ENCODE results near the gene UBA6.
"Not testable (repeated sequence)": the region's sequence is repeated elsewhere in the genome, so short reads cannot be mapped to it uniquely, and the experiment has no call there.

UBA6 gene

GRCh38 chr4:67659065-67659464, 41.9 kb downstream of the UBA6 start:
- no peak for DNase-seq

DNA sequence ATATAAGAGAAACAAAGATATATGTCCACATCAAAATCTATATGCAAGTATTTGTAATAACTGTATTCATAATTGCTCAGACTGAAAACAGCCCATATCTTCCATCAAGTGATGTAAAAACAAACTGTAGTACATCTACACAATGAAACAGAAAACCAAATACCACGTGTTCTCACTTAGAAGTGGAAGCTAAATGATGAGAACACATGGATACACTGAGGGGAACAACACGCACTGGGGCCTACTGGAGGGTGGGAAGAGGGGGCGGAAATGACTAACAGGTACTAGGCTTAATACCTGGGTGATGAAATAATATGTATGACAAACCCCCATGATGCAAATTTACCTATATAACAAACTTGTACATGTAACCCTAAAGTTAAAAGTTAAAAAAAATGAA, 42.7 kb downstream of the UBA6 start:
- DNase-seq, result no peak

- DNase-seq, result no peak
Observed at GRCh38 chr4:67651536-67651935, 49.4 kb downstream of the UBA6 start.

DNA sequence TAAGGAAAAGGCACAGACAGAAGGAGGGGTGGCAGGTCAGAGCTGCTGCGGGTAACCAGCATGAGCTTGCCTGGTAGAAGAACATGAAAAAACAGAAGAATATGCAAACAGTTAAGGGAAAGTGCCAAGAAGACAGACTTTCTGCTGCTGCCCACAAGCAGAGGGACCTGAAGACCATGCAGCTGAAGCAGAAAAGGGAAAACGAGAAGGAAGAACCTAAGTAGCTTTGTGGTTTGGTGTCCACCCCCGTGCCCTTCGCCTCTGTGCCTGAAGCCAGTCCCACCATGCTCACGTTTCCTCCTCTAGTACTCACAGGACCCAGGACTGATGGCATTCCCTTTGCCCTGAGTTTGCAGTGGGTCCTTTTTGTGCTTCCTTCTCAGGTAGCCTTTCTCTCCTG, 62.8 kb downstream of the UBA6 start:
- DNase-seq, result peak; percentile 88

DNA sequence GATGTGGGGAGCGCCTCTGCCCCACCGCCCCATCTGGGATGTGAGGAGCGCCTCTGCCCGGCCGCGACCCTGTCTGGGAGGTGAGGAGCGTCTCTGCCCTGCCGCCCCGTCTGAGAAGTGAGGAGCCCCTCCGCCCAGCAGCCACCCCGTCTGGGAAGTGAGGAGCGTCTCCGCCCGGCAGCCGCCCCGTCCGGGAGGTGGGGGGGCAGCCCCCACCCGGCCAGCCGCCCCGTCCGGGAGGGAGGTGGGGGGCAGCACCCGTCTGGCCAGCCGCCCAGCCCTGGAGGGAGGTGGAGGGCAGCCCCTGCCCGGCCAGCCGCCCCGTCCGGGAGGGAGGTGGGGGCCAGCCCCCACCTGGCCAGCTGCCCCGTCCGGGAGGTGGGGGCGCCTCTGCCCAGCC, 64.0 kb downstream of the UBA6 start:
- not testable (repeated sequence) for DNase-seq

DNA sequence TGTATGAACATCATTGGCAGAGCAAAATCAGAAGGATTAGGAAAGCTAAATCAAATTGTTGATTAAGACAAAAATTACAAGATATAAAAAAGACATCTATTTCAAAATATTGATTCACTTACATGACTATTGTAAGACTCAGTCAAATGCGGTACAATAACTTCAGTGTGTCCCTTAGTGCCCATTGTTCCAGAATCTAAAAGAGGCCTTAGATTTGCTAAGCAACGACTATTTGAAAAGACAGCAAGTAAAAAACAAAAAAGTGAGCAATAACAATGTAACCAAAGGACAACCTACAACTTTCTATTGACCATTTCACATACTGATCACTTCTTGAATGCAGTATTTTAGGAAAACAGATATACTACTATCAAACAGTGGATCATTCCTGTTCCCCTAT, 65.6 kb downstream of the UBA6 start:
- no peak for DNase-seq

GRCh38 chr4:67634741-67635140, 66.2 kb downstream of the UBA6 start:
- DNase-seq, result no peak

- peak in 1 of 2 experiments; percentile 5 for DNase-seq
Observed at GRCh38 chr4:67632492-67632891, 68.5 kb downstream of the UBA6 start.

GRCh38 chr4:67624939-67625338, 76.0 kb downstream of the UBA6 start:
- no peak for DNase-seq

DNA sequence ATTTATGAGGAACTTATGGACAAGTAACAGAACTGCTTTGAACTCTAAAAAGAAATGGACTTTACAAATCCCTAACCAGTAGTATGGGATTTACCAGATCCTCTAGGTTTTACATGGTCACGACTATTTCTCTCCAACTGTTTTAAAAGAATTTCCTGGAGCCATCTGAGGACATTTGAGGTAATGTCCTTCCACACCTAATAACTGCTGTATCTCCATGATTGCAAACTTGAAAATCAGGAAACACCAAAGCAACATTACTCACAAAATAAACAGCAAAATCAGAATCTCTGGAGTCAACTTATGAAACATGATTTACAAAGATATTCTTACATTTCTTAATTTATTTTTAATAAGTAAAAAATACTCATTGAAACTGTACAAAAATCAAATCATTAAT, 84.5 kb downstream of the UBA6 start:
- DNase-seq, result no peak

DNA sequence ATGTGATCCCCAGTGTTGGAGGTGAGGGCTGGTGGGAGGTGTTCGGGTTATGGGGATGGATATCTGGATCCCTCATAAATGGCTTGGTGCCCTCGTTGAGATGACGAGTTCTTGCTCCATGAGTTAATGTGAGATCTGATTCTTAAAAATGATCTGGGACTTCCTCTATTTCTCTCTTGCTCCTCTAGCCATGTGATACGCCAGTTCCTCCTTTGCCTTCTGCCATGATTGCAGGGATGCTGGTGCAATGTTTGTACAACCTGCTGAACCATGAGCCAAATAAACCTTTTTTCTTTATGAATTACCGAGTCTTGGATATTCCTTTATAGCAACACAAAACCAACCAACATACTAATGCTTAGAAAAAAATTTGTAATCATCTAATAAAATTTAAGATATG, 85.8 kb downstream of the UBA6 start:
- DNase-seq, result peak; percentile 28 to 31

- no peak for DNase-seq
Observed at GRCh38 chr4:67614186-67614585, 86.8 kb downstream of the UBA6 start.

DNA sequence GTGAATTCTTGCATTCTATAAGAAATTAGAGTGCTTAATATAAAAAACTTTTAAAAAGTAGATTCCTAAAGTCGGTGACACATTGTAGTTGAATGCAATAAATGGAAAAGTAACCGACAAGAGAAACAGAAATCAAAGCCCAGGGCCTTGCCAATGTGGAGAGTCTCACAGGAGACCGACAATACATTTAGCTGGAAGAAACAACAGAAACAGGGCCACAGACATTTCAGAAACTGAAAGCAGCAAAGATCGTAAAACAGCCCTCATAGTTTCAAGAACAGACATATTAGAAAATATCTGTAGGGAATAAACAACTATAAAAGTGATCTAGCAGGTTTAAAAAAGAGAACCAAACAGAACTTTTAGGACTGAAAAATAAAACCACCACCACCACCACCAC, 92.9 kb downstream of the UBA6 start:
- DNase-seq, result no peak

DNA sequence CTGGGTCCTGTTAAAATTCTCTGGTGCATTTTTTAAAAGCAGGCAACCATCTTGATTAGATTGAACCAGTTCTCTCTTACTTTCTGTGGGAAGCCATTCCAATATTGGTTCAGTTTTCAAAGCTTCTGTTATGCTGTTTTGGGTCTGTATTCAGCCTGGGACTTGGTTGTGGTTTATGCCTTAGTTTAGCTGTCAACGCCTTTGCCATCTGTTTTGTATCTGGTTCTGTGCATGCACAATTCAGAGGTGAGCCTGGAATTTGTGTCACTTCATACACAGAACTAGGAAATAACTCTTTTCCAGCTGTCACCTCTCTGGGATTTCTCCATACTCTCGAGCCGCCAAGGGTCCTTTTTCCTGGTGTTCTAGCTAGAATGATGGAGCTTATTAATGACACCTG, 96.2 kb downstream of the UBA6 start:
- no peak for DNase-seq

GRCh38 chr4:67604029-67604381, 97.0 kb downstream of the UBA6 start:
- no peak for DNase-seq

DNA sequence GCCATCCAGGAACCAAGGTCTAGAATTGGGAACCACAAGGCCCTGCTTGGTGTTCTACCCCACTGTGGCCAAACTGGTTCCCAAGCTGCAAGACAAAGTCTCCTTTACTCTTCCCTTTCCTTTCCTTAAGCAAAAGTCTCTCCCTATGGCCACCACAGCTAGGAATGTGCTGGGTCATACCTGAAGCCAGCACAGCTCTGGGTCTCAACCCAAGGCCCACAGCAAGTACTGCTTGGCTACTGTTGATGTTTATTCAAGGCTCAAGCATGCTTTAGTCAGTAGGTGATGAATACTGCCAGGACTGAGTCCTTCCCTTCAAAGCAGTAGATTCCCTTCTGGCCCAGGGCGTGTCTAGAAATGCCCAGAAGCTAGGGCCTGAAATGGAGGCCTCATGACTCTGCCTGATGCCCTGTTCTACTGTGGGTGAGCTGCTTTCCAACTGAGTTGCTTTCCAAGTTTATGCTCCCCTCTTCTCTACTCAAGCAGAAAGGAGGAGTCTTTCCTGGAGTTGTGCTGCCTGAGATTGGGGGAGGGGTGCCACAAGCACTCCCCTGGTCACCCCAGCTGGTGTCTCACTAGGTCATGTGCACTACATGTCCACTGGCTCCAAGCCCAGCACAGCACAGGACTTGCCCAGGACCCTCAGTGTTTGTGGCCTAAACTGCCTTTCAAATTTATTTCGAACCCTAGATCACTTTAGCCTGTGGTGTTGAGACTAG, 97.5 kb downstream of the UBA6 start:
- no peak for DNase-seq

- peak; percentile 8 to 19 for DNase-seq
Observed at GRCh38 chr4:67593741-67594175, 107.2 kb downstream of the UBA6 start.

DNA sequence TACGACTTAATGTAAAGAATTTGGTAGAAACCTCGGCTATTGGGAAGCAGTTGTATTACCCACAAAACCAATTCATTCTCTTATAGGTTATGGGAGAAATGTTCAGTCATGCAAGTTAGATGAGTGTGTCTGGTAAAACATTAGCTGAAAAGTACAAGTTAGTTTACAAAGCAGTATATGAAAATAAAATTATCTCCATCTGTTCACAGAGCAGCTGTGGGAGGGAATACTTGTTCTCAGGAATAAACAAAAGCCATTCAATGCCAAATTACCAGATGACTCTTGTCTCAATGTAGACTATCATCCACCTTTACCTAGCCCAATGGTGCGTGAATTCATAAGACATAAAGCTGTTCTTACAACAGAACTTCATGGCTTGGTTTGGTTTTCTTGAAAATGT, 113.8 kb downstream of the UBA6 start:
- DNase-seq, result no peak

GRCh38 chr4:67584496-67584895, 116.5 kb downstream of the UBA6 start:
- DNase-seq, result no peak

DNA sequence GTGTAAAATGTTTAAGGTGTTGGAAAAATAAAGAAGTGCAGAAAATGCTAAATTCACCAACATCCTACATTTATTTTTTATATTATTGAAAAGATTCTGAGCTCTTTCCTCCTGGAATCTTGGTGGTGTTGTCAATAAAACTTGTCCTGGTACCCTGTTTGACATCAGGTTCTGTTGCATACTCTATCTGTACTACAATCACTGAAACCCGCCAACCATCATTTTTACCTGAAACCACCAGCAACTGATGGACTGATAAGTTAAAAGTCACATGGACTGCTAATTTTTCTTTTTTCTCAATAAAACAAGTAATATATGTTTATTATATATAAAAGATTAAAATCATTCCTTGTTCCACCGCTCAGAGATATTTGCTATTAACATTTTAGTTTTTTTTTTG, 119.0 kb downstream of the UBA6 start:
- DNase-seq, result no peak

- DNase-seq, result peak; percentile 61 to 62
Observed at GRCh38 chr4:67581208-67581857, 119.6 kb downstream of the UBA6 start.

DNA sequence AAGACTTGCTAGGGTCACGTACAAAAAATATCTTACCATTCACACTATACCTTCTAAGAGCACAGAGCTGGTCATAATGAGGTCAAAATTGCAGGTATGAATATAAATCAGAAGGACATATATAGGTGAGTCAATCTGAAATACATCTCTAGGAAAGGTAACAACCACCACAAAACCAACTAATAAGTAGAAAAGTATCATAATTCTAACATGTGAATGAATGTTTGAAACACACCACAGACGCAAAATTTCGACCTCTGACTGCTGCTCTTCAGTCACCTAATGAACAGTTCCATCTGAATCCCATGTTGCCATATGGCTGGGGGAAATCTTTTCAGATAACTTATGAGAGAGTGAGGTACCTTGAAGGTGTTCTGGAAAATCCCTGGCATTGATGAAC, 120.4 kb downstream of the UBA6 start:
- DNase-seq, result no peak

GRCh38 chr4:67576538-67576937, 124.4 kb downstream of the UBA6 start:
- no peak for DNase-seq

DNA sequence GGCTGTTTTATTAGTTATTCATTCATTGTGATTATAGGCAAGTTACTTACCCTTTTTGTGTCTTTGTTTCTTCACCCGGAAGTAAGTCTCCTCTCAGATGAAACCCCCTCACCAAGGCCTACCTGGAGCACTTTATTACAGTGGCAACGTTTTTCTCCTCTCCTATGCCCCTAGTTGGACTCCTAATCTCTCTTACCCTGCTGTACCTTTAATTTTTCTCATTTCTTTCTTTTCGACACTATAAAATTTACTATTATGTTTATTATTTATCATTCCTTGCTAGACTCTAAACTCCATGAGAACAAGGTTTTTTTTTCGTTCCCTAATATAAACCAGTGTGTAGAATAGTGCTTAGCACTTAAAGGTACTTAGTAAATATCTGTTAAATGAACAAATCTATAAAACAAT, 124.9 kb downstream of the UBA6 start:
- no peak for DNase-seq
